HCT116 (cell line): ENCODE measurements around the gene RASL12. TPM values are rescaled to one million over a fixed set of nuclear protein-coding genes. Genes with fewer than 3 reads are reported as not detected.
A peak's percentile ranks its signal among the peaks of the same experiment; 100 is the strongest.
"Not testable (repeated sequence)": the region's sequence is repeated elsewhere in the genome, so short reads cannot be mapped to it uniquely, and the experiment has no call there.

Experiments used
- ATAC-seq: fragments of 200-7000 bp; cut with Tn5 transposase; 2 replicates; pipeline ENCODE4 v1.9.1; 2020; ENCODE audit warnings: mild to moderate bottlenecking, moderate library complexity
- BruUV-seq: library from RNA; stranded (reverse); fragments of 400-500 nt; replicated peaks from 2 replicates; lab custom pipeline; 2021; lab: Mats Ljungman, UMichigan
- CTCF ChIA-PET: fragments of 300-600 bp; sonication (Branson Sonifier 250); formaldehyde crosslinking; loops from one replicate; lab custom pipeline; 2021; ENCODE audit warnings: antibody characterized with exemption; lab: Charles Lee
- POLR2A ChIA-PET: fragments of 300-600, 350-600 bp; sonication (Branson Sonifier 250); formaldehyde crosslinking; loops from one replicate; lab custom pipeline; 2021; ENCODE audit warnings: antibody characterized with exemption; lab: Charles Lee
- RAD21 ChIA-PET, 2 experiments: fragments of 300-600 bp; sonication (Branson Sonifier 250); formaldehyde crosslinking; loops; one replicate each; lab custom pipeline; 2023; ENCODE audit warnings: low total read pairs in 2 of 2; ENCODE audit not compliant: uncharacterized antibody in 2 of 2, unreplicated experiment in 2 of 2, low non-redundant PET in 1 of 2; lab: Charles Lee
- DNase-seq: peaks from one replicate; pipeline ENCODE4 v3.0.0-alpha.2; 2010; ENCODE audit warnings: low read depth, low spot score
- H2AFZ ChIP-seq: fragments of 200-600 bp; shearing (Covaris generic), sonication (generic); 2 replicates; pipeline ENCODE4 v1.6.1; 2017; ENCODE audit warnings: low read depth, mixed run types, mixed read lengths, antibody characterized with exemption, low read length; ENCODE audit not compliant: poor library complexity, severe bottlenecking
- H3K27ac ChIP-seq: 2 replicates; pipeline ENCODE4 v1.5.1; 2012; ENCODE audit warnings: low read depth, low read length
- H3K27me3 ChIP-seq: fragments of 200-600 bp; sonication (generic); 2 replicates; pipeline ENCODE4 v1.6.1; 2016; ENCODE audit warnings: mixed run types, low read length, mixed read lengths; ENCODE audit not compliant: insufficient read depth
- H3K36me3 ChIP-seq, 2 experiments: fragments of 200-500 bp in 1 of 2; fragments of 200-600 bp in 1 of 2; sonication (Bioruptor generic) in 1 of 2; sonication (generic) in 1 of 2; 2 replicates each; pipeline versions ENCODE4 v1.5.1 to v1.6.1; 2014 to 2016; ENCODE audit warnings: low read length in 2 of 2, inconsistent platforms in 1 of 2, mixed read lengths in 1 of 2, mixed run types in 1 of 2; ENCODE audit not compliant: insufficient read depth in 2 of 2, control insufficient read depth in 1 of 2
- H3K4me1 ChIP-seq, 2 experiments: fragments of 200-600 bp in 1 of 2; sonication (generic) in 1 of 2; 2 replicates each; pipeline versions ENCODE4 v1.5.1 to v1.6.1; 2012 to 2017; ENCODE audit warnings: low read length in 2 of 2, inconsistent platforms in 1 of 2, mild to moderate bottlenecking in 1 of 2, mixed read lengths in 1 of 2, mixed run types in 1 of 2, moderate library complexity in 1 of 2; ENCODE audit not compliant: insufficient read depth in 2 of 2, control insufficient read depth in 1 of 2
- H3K4me2 ChIP-seq: fragments of 200-600 bp; sonication (generic); 2 replicates; pipeline ENCODE4 v1.6.1; 2017; ENCODE audit warnings: mixed run types, low read length, mixed read lengths
- H3K4me3 ChIP-seq, 2 experiments: fragments of 200-600 bp in 1 of 2; sonication (generic) in 1 of 2; replicated peaks in 1 of 2; 2 replicates each; pipeline ENCODE4 v1.5.1; 2011 to 2016; ENCODE audit warnings: low read length in 2 of 2, control low read depth in 1 of 2, low read depth in 1 of 2, mild to moderate bottlenecking in 1 of 2, mixed read lengths in 1 of 2, mixed run types in 1 of 2
- H3K79me2 ChIP-seq: fragments of 200-600 bp; sonication (generic); 2 replicates; pipeline ENCODE4 v1.6.1; 2017; ENCODE audit warnings: mild to moderate bottlenecking, mixed run types, low read length, moderate library complexity, mixed read lengths; ENCODE audit not compliant: insufficient read depth
- H3K9ac ChIP-seq: fragments of 200-600 bp; sonication (generic); 2 replicates; pipeline ENCODE4 v1.6.1; 2016; ENCODE audit warnings: low read length, mixed read lengths
- H3K9me2 ChIP-seq: fragments of 200-600 bp; sonication (generic), shearing (Covaris generic); 2 replicates; pipeline ENCODE4 v1.6.1; 2017; ENCODE audit warnings: mixed run types, mild to moderate bottlenecking, moderate library complexity; ENCODE audit not compliant: insufficient read depth
- H3K9me3 ChIP-seq, 2 experiments: fragments of 200-500 bp in 1 of 2; fragments of 200-600 bp in 1 of 2; sonication (Bioruptor generic) in 1 of 2; sonication (generic) in 1 of 2; 2 replicates each; pipeline ENCODE4 v1.6.1; 2014 to 2017; ENCODE audit warnings: low read length in 2 of 2, mixed read lengths in 2 of 2, inconsistent platforms in 1 of 2, low read depth in 1 of 2, mild to moderate bottlenecking in 1 of 2, mixed run types in 1 of 2, moderate library complexity in 1 of 2; ENCODE audit not compliant: control insufficient read depth in 1 of 2, insufficient read depth in 1 of 2
- H4K20me1 ChIP-seq: fragments of 200-600 bp; sonication (generic), shearing (Covaris generic); 2 replicates; pipeline ENCODE4 v1.6.1; 2017; ENCODE audit warnings: mixed run types, mild to moderate bottlenecking, moderate library complexity; ENCODE audit not compliant: insufficient read depth
- ATF3 ChIP-seq: IDR thresholded peaks from 2 replicates; pipeline ENCODE4 v1.6.1; 2012
- CEBPB ChIP-seq: IDR thresholded peaks from 2 replicates; pipeline ENCODE4 v1.6.1; 2012; ENCODE audit warnings: low read depth
- CTCF ChIP-seq, 3 experiments: fragments of 200-600 bp in 1 of 3; sonication (generic) in 1 of 3; IDR thresholded peaks in 2 of 3; conservative IDR thresholded peaks in 1 of 3; 2 replicates each; pipeline ENCODE4 v1.5.1; 2012 to 2017; ENCODE audit warnings: low read depth in 2 of 3, low read length in 2 of 3, antibody characterized with exemption in 1 of 3, borderline replicate concordance in 1 of 3, control low read depth in 1 of 3, mild to moderate bottlenecking in 1 of 3, mixed read lengths in 1 of 3, mixed run types in 1 of 3, moderate library complexity in 1 of 3; ENCODE audit not compliant: insufficient read depth in 1 of 3
- EGR1 ChIP-seq: IDR thresholded peaks from 2 replicates; pipeline ENCODE4 v1.6.1; 2012; ENCODE audit warnings: low read depth
- ELF1 ChIP-seq: IDR thresholded peaks from 2 replicates; pipeline ENCODE4 v1.6.1; 2012; ENCODE audit warnings: low read depth, borderline replicate concordance
- FOSL1 ChIP-seq: IDR thresholded peaks from 2 replicates; pipeline ENCODE4 v1.6.1; 2012; ENCODE audit warnings: low read depth
- JUND ChIP-seq: IDR thresholded peaks from 2 replicates; pipeline ENCODE4 v1.6.1; 2012
- POLR2AphosphoS5 ChIP-seq: IDR thresholded peaks from 2 replicates; pipeline ENCODE4 v1.6.1; 2011; ENCODE audit warnings: mild to moderate bottlenecking, low read depth, low read length, moderate library complexity
- RAD21 ChIP-seq: IDR thresholded peaks from 2 replicates; pipeline ENCODE4 v1.6.1; 2012; ENCODE audit warnings: low read depth, mild to moderate bottlenecking
- SIN3A ChIP-seq: IDR thresholded peaks from 2 replicates; pipeline ENCODE4 v1.6.1; 2012; ENCODE audit warnings: low read depth
- SP1 ChIP-seq: IDR thresholded peaks from 2 replicates; pipeline ENCODE4 v1.6.1; 2012; ENCODE audit warnings: low read depth
- YY1 ChIP-seq: IDR thresholded peaks from 2 replicates; pipeline ENCODE4 v1.6.1; 2011; ENCODE audit warnings: low read length, low read depth, moderate library complexity, mild to moderate bottlenecking; ENCODE audit not compliant: insufficient replicate concordance; ENCODE audit errors: extremely low read depth
- ZNF274 ChIP-seq: fragments of 200-500 bp; sonication (Bioruptor generic); IDR thresholded peaks from 2 replicates; pipeline ENCODE4 v1.6.1; 2014; ENCODE audit warnings: mild to moderate bottlenecking, low read depth, low read length, inconsistent platforms
- intact Hi-C: fragments of 100-400 bp; cut with micrococcal nuclease; formaldehyde crosslinking; loops from 2 replicates; pipeline ENCODE4 v1.10.0; 2022
- total RNA-seq: library from RNA; stranded (reverse); gene quantifications from one replicate; pipeline ENCODE4 v1.2.1, GENCODE V29; 2021; ENCODE audit not compliant: unreplicated experiment
- TF ChIP-seq, protein P1 (sequence below): IDR thresholded peaks from 2 replicates; pipeline ENCODE4 v1.6.1; 2012
- TF ChIP-seq, protein P2 (sequence below): IDR thresholded peaks from 2 replicates; pipeline ENCODE4 v1.6.1; 2011; ENCODE audit warnings: mild to moderate bottlenecking, low read length, moderate library complexity; ENCODE audit not compliant: insufficient replicate concordance; ENCODE audit errors: extremely low read depth

RASL12 gene
- total RNA-seq, 1 experiment from 2014 or later = 0.25 TPM

DNA sequence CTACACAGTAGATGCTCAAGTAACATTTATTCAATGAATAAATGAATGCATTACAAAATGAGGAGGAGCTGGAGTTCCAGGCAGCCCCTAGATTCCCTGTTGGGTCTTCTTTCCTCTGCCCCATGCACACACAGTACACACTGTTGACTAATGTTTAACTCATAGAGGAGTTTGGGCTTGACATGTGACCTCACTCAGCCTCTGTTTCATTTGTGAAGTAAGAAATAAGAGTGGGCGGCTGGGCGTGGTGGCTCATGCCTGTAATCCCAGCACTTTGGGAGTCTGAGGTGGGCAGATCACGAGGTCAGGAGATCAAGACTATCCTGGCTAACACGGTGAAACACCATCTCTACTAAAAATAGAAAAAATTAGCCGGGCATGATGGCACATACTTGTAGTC, 23.6 kb downstream of the RASL12 start:
- CTCF ChIA-PET = interaction anchor here (0.9 kb wide), 1 partner anchor 12 kb away, joined by 3 read pairs; no protein-coding TSS in a partner anchor
- H4K20me1 ChIP-seq, intact Hi-C loops, H3K27ac ChIP-seq, RAD21 ChIA-PET, H3K79me2 ChIP-seq, H3K9me2 ChIP-seq, BruUV-seq, H3K9me3 ChIP-seq, H3K36me3 ChIP-seq, H3K9ac ChIP-seq, H3K4me3 ChIP-seq, H3K27me3 ChIP-seq: not testable (repeated sequence)
- peaks cover 17 to 31% of the 10 kb centered on the region in 2 experiments for H3K4me1 ChIP-seq
- ATAC-seq (peak; percentile 87), DNase-seq (peak; percentile 52)
- TF ChIP-seq EGR1 (peak; percentile 95), SP1 (peak; percentile 38; the same call in 1 of the 2 replicates), FOSL1 (peak; percentile 72)
- TF ChIP-seq, protein P1, sequence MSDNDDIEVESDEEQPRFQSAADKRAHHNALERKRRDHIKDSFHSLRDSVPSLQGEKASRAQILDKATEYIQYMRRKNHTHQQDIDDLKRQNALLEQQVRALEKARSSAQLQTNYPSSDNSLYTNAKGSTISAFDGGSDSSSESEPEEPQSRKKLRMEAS = 0 out of 2 replicates have a peak, but pooled peaks have one; percentile 35
- peak overlapping the region; percentile 58 for H3K4me2 ChIP-seq
- peak overlapping the region; percentile 30 for H2AFZ ChIP-seq
- POLR2A ChIA-PET = interaction anchor here (1.2 to 1.7 kb wide), 2 partner anchors 8 to 261 kb away, joined by 3 to 10 read pairs; partner anchors contain the start of gene RNU5B-1

DNA sequence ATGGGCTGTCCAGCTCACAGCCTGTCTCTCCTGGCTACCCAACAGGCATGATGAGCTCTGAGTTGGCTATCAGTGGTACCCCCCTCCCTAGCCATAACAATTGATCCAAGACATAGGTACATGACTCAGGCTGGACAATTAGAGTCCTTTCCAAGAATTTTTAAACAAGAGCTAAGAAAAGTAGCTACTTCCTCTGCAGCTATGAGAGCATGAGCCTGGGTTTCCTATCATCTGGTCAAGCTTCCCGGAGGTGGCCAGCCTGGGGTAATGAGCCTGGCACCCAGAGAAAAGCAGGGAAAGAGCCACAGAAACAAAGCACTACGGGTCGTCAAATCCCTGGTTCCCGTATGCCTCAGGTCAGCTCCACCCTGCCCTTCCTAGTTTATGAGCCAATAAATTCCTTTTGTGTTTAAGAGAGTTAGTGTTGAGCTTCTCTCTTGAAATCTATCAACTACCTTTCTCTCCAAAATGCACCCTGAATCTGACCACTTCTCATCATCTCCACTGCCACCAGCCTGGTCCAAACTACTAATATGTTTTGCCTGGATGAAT, 24.9 kb downstream of the RASL12 start:
- Histone ChIP-seq H3K9me2 (no peaks in the 10 kb centered on the region), H3K27me3 (no peaks in the 10 kb centered on the region), H4K20me1 (no peaks in the 10 kb centered on the region), H3K9ac (no peak overlapping the region), H3K4me1 (peaks cover 13 to 30% of the 10 kb centered on the region in 2 experiments), H3K27ac (no peak overlapping the region), H3K4me3 (no peak overlapping the region), H3K79me2 (no peaks in the 10 kb centered on the region), H3K4me2 (no peak overlapping the region), H2AFZ (peak overlapping the region; percentile 6), H3K9me3 (no peaks in the 10 kb centered on the region), H3K36me3 (no peaks in the 10 kb centered on the region)
- ChIA-PET RAD21 (no interaction called here), CTCF (interaction anchor here (0.6 to 1.3 kb wide), 3 partner anchors 12 to 488 kb away, joined by 3 to 4 read pairs (median 3); no protein-coding TSS in a partner anchor), POLR2A (interaction anchor here (1.2 kb wide), 1 partner anchor 9 kb away, joined by 3 read pairs; no protein-coding TSS in a partner anchor)
- DNase-seq (no peak), ATAC-seq (no peak)
- intact Hi-C loops = no loop called here
- TF ChIP-seq CTCF (IDR thresholded peaks at IDR 0.05 in 2 of 3, conservative IDR thresholded peaks at IDR 0.05 in 1 of 3; ENCODE audit: borderline replicate concordance in 1 of 3, insufficient read depth in 1 of 3, low read depth in 2 of 3, low read length in 2 of 3) (no peak), ATF3 (no peak), CEBPB (no peak), ZNF274 (no peak), POLR2AphosphoS5 (no peak), ELF1 (no peak), JUND (no peak), SIN3A (no peak), SP1 (no peak), YY1 (no peak), RAD21 (no peak)
- TF ChIP-seq, protein P2, sequence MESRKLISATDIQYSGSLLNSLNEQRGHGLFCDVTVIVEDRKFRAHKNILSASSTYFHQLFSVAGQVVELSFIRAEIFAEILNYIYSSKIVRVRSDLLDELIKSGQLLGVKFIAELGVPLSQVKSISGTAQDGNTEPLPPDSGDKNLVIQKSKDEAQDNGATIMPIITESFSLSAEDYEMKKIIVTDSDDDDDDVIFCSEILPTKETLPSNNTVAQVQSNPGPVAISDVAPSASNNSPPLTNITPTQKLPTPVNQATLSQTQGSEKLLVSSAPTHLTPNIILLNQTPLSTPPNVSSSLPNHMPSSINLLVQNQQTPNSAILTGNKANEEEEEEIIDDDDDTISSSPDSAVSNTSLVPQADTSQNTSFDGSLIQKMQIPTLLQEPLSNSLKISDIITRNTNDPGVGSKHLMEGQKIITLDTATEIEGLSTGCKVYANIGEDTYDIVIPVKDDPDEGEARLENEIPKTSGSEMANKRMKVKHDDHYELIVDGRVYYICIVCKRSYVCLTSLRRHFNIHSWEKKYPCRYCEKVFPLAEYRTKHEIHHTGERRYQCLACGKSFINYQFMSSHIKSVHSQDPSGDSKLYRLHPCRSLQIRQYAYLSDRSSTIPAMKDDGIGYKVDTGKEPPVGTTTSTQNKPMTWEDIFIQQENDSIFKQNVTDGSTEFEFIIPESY = no peak
- BruUV-seq = no TSS peak
